Neural progenitor cell (in vitro differentiated cells): ENCODE data around the gene PMEPA1. TPM values are rescaled to one million over a fixed set of nuclear protein-coding genes. Genes with fewer than 3 reads are reported as not detected.

Experiments used
- DNase-seq: peaks from one replicate; pipeline ENCODE4 v3.0.0-alpha.2; 2016; ENCODE audit warnings: low spot score
- H2AFZ ChIP-seq: fragments of 200-600 bp; sonication (generic); replicated peaks from 2 replicates; pipeline ENCODE4 v1.6.1; 2016; ENCODE audit warnings: antibody characterized with exemption
- H3F3A ChIP-seq: fragments of 200-600 bp; sonication (generic); 2 replicates; pipeline ENCODE4 v1.6.1; 2016; ENCODE audit warnings: antibody characterized with exemption, low read depth
- H3K27ac ChIP-seq: fragments of 200-600 bp; sonication (generic); 2 replicates; pipeline ENCODE4 v1.5.1; 2016; ENCODE audit warnings: mild to moderate bottlenecking
- H3K27me3 ChIP-seq: fragments of 200-600 bp; sonication (generic); 2 replicates; pipeline ENCODE4 v1.6.1; 2016; ENCODE audit warnings: mild to moderate bottlenecking, moderate library complexity
- H3K36me3 ChIP-seq: fragments of 200-600 bp; sonication (generic); 2 replicates; pipeline ENCODE4 v1.5.1; 2016
- H3K4me1 ChIP-seq: fragments of 200-600 bp; sonication (generic); 2 replicates; pipeline ENCODE4 v1.6.1; 2016; ENCODE audit warnings: mixed run types
- H3K4me2 ChIP-seq: fragments of 200-600 bp; sonication (generic); 2 replicates; pipeline ENCODE4 v1.6.1; 2016
- H3K4me3 ChIP-seq: fragments of 200-600 bp; sonication (generic); 2 replicates; pipeline ENCODE4 v1.5.1; 2016
- H3K79me2 ChIP-seq: fragments of 200-600 bp; sonication (generic); 2 replicates; pipeline ENCODE4 v1.6.1; 2016; ENCODE audit warnings: low read depth
- H3K9ac ChIP-seq: fragments of 200-600 bp; sonication (generic); 2 replicates; pipeline ENCODE4 v1.6.1; 2016
- H3K9me3 ChIP-seq: fragments of 200-600 bp; sonication (generic); 2 replicates; pipeline ENCODE4 v1.5.1; 2016; ENCODE audit warnings: low read depth
- H4K20me1 ChIP-seq: fragments of 200-600 bp; sonication (generic); 2 replicates; pipeline ENCODE4 v1.6.1; 2016; ENCODE audit warnings: low read depth
- H3K27ac Mint-ChIP-seq: 3 replicates; pipeline ENCODE4 v1.8.0; 2021; ENCODE audit warnings: mixed read lengths
- H3K27me3 Mint-ChIP-seq: 2 replicates; pipeline ENCODE4 v1.8.0; 2022; ENCODE audit warnings: low read depth, mild to moderate bottlenecking, inconsistent platforms, moderate library complexity, mixed read lengths; ENCODE audit not compliant: insufficient read depth
- H3K36me3 Mint-ChIP-seq: 3 replicates; pipeline ENCODE4 v1.8.0; 2021; ENCODE audit warnings: mixed read lengths
- H3K4me1 Mint-ChIP-seq: 3 replicates; pipeline ENCODE4 v1.8.0; 2021; ENCODE audit warnings: mixed read lengths
- H3K4me3 Mint-ChIP-seq: 3 replicates; pipeline ENCODE4 v1.8.0; 2021; ENCODE audit warnings: mild to moderate bottlenecking, moderate library complexity, mixed read lengths
- H3K9me3 Mint-ChIP-seq: 3 replicates; pipeline ENCODE4 v1.8.0; 2020; ENCODE audit warnings: mixed read lengths
- EZH2 ChIP-seq: fragments of 200-600 bp; sonication (generic); IDR thresholded peaks from 2 replicates; pipeline ENCODE4 v1.6.1; 2017; ENCODE audit warnings: antibody characterized with exemption, mild to moderate bottlenecking, moderate library complexity
- EZH2phosphoT487 ChIP-seq: fragments of 200-600 bp; sonication (generic); IDR thresholded peaks from 2 replicates; pipeline ENCODE4 v1.6.1; 2017; ENCODE audit warnings: antibody characterized with exemption
- total RNA-seq: library from RNA; depleted of rRNA; stranded (reverse); fragments of >200 nt; gene quantifications from 2 replicates; pipeline ENCODE4 v1.2.3, GENCODE V29; 2015; ENCODE audit warnings: low replicate concordance
- TF ChIP-seq, protein P1 (sequence below): fragments of 200-600 bp; sonication (generic); IDR thresholded peaks from 2 replicates; pipeline ENCODE4 v1.5.1; 2017; ENCODE audit warnings: antibody characterized with exemption, mild to moderate bottlenecking

PMEPA1 gene
- total RNA-seq, 1 donor from 2014 or later, result 1.7 TPM

DNA sequence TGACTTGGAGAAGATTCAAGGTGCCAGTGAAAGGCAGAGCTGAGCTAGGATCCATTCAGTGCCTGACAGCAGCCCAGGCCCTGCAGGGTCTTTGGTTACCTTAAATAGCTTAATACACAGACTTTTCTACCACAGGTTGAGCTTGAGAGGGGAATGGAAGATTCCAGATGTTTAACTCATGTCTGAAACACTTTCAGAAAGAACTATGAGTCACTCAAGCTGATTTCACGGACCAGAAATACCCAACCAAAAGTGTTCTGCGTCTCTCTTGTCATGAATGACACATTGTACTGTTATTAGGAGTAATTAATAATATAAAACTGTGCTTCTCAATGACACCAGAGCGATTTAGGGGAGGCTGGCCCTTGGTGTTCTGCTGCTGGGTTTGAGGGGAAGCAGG, 6.4 kb upstream of the PMEPA1 start:
- no peaks in the 10 kb centered on the region for H3K9me3 Mint-ChIP-seq
- Histone ChIP-seq H3K9me3 (no peaks in the 10 kb centered on the region), H3K4me1 (no peaks in the 10 kb centered on the region), H3K27me3 (peaks cover 33% of the 10 kb centered on the region), H2AFZ (no peak overlapping the region), H4K20me1 (peaks cover 7% of the 10 kb centered on the region), H3K36me3 (no peaks in the 10 kb centered on the region), H3K27ac (no peak overlapping the region), H3K4me3 (no peak overlapping the region), H3K4me2 (no peak overlapping the region), H3K79me2 (no peaks in the 10 kb centered on the region), H3K9ac (no peak overlapping the region), H3F3A (no peaks in the 10 kb centered on the region)
- H3K27ac Mint-ChIP-seq, result no peak overlapping the region
- no peak overlapping the region for H3K4me3 Mint-ChIP-seq
- H3K4me1 Mint-ChIP-seq, result peaks cover 28% of the 10 kb centered on the region
- no peaks in the 10 kb centered on the region for H3K36me3 Mint-ChIP-seq
- TF ChIP-seq EZH2, result no peak
- no peak for TF ChIP-seq EZH2phosphoT487
- TF ChIP-seq, protein P1, sequence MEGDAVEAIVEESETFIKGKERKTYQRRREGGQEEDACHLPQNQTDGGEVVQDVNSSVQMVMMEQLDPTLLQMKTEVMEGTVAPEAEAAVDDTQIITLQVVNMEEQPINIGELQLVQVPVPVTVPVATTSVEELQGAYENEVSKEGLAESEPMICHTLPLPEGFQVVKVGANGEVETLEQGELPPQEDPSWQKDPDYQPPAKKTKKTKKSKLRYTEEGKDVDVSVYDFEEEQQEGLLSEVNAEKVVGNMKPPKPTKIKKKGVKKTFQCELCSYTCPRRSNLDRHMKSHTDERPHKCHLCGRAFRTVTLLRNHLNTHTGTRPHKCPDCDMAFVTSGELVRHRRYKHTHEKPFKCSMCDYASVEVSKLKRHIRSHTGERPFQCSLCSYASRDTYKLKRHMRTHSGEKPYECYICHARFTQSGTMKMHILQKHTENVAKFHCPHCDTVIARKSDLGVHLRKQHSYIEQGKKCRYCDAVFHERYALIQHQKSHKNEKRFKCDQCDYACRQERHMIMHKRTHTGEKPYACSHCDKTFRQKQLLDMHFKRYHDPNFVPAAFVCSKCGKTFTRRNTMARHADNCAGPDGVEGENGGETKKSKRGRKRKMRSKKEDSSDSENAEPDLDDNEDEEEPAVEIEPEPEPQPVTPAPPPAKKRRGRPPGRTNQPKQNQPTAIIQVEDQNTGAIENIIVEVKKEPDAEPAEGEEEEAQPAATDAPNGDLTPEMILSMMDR, result no peak
- no peak for DNase-seq
- H3K27me3 Mint-ChIP-seq, result peaks cover 13% of the 10 kb centered on the region

DNA sequence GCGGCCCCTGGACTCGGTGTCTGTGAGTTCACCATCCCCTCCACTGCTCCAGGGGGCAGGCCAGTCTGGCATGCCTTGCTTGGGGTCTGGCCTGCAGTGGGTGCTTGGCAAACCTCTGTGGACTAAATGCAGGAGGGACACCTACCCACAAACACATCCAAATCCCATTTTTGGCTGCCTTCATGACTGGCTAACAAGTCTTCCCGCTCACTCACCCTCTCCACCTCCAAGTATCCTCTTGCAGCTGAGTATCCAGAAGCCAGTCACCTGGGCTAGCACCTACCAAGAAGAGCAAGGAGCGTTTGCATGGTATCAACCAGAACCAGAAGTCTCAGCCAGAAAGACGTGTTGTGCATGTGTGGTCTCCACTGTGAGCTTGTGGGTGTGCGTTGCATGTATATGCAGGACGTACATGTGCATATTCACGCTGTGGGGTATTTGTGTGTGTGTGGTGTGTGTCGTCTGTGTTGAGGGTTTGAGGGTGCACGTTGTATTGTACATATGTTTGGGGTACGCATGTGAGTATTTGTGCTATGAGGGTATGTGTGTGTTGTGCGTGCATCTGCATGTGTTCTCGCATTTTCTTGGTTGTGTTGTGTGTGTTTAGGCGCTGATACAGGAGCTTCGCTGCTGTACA, 5.6 kb upstream of the PMEPA1 start:
- peak overlapping the region; percentile 57 for H3K27ac Mint-ChIP-seq
- no peaks in the 10 kb centered on the region for H3F3A ChIP-seq
- no peak overlapping the region for H2AFZ ChIP-seq
- no peak overlapping the region for H3K4me2 ChIP-seq
- H3K4me3 Mint-ChIP-seq, result no peak overlapping the region
- H3K9ac ChIP-seq, result no peak overlapping the region
- no peak for TF ChIP-seq EZH2phosphoT487
- no peak for TF ChIP-seq EZH2
- TF ChIP-seq, protein P1, result no peak
- no peaks in the 10 kb centered on the region for H3K9me3 ChIP-seq
- H3K27me3 Mint-ChIP-seq, result peaks cover 13% of the 10 kb centered on the region
- H3K4me1 Mint-ChIP-seq, result peaks cover 34% of the 10 kb centered on the region
- H4K20me1 ChIP-seq, result peaks cover 14% of the 10 kb centered on the region
- no peak overlapping the region for H3K4me3 ChIP-seq
- H3K4me1 ChIP-seq, result peaks cover 7% of the 10 kb centered on the region
- no peaks in the 10 kb centered on the region for H3K79me2 ChIP-seq
- H3K36me3 ChIP-seq, result no peaks in the 10 kb centered on the region
- no peaks in the 10 kb centered on the region for H3K9me3 Mint-ChIP-seq
- no peaks in the 10 kb centered on the region for H3K36me3 Mint-ChIP-seq
- H3K27ac ChIP-seq, result no peak overlapping the region
- peaks cover 41% of the 10 kb centered on the region for H3K27me3 ChIP-seq
- no peak for DNase-seq

DNA sequence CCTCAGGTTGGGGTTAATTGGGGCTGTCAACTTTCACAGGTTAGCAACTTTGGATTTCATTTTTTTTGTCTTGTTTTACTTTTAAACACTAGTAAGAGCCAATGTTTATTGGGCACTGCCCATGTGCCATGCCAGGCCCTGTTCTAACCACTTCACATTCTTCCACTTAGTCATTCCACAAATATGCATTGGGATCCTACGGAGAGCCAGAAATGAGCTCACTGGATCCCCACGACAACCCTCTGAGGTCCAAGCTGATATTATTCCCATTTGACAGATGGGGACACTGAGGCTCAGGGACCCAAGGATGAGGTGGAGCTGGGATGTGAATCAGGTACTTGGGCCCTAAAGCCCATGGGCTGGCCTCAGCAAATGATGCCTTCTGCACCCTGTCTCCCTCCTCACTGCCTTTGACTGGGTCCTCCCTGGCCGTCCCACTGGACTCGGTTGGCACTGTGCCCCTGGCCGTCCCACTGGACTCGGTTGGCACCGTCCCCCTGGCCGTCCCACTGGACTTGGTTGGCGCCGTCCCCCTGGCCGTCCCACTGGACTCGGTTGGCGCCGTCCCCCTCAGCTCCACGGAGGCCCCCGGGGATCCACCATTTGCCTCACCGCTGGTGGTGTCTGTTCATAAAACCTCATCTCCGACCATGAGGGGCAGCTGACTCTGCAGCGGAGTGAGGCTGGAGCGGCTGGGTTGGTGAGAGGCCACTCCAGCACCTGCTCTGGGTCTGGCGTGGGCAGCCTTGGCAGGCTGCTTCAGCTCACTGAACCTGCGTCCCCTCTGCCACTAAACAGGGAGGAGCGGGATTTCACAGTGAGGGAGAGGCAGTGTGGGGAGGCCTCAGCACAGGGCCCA, 4.8 kb upstream of the PMEPA1 start:
- H3K9me3 ChIP-seq, result no peaks in the 10 kb centered on the region
- no peak overlapping the region for H3K4me3 Mint-ChIP-seq
- H3K27me3 ChIP-seq, result peaks cover 49% of the 10 kb centered on the region
- TF ChIP-seq EZH2phosphoT487 (no peak), EZH2 (no peak)
- TF ChIP-seq, protein P1, result no peak
- peaks cover 17% of the 10 kb centered on the region for H4K20me1 ChIP-seq
- H3K27me3 Mint-ChIP-seq, result peaks cover 12% of the 10 kb centered on the region
- H3K4me1 ChIP-seq, result peaks cover 9% of the 10 kb centered on the region
- no peak overlapping the region for H3K27ac Mint-ChIP-seq
- H3K27ac ChIP-seq, result no peak overlapping the region
- peaks cover 34% of the 10 kb centered on the region for H3K4me1 Mint-ChIP-seq
- H3K36me3 ChIP-seq, result no peaks in the 10 kb centered on the region
- no peak overlapping the region for H3K9ac ChIP-seq
- DNase-seq, result no peak
- H2AFZ ChIP-seq, result no peak overlapping the region
- no peaks in the 10 kb centered on the region for H3F3A ChIP-seq
- no peak overlapping the region for H3K4me2 ChIP-seq
- no peak overlapping the region for H3K4me3 ChIP-seq
- H3K9me3 Mint-ChIP-seq, result no peaks in the 10 kb centered on the region
- H3K36me3 Mint-ChIP-seq, result no peaks in the 10 kb centered on the region
- no peaks in the 10 kb centered on the region for H3K79me2 ChIP-seq
